Stimulated activated CD4-positive, alpha-beta T cell treated with anti-CD3 and anti-CD28 coated beads, Interleukin-15, amount 100 ng/mL, for 24 hours (primary cell): ENCODE data around the gene SH3GLB2.
"Not testable (repeated sequence)": the region's sequence is repeated elsewhere in the genome, so short reads cannot be mapped to it uniquely, and the experiment has no call there.

Experiments
- DNase-seq: peaks from one replicate; pipeline ENCODE4 v3.0.0-alpha.2; 2020

SH3GLB2 gene

DNA sequence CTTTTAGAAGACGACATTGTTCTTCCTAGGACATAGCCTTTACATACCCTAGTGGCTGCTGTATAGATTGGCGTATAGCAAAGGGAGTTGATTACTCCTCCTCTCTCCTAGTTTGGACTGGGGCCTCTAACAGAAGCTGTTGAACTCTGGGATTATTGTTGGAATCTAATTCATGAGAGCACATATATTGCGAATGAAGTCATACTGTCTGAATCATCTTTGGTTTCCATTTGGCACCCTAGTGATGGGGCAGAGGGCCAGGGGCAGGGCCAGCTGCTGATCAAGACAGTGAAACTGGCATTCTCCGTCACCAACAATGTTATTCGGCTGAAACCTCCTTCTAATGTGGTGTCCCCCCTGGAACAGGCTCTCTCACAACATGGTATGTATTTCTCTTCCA is 40.3 kb downstream of the SH3GLB2 start:
- DNase-seq = no peak

DNA sequence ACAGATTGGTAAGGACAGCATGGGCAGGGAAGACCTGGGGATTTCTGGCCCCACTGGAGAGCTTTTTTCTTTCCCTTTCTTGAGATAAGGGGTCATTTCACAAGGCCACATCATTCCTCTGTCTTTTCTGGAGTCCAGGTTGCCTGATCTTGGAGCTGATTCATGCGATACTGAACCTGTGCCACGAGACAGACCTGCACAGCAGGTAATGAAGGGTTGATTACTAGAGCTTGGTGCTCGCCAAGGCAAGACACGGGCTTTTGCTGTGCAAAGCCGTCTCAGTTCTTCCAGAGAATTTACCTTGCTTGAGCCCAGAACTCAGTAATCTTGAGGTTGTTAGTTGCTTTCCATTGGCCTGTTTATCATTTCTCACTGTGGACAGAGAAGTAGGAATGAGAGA is 41.5 kb downstream of the SH3GLB2 start:
- no peak for DNase-seq

DNA sequence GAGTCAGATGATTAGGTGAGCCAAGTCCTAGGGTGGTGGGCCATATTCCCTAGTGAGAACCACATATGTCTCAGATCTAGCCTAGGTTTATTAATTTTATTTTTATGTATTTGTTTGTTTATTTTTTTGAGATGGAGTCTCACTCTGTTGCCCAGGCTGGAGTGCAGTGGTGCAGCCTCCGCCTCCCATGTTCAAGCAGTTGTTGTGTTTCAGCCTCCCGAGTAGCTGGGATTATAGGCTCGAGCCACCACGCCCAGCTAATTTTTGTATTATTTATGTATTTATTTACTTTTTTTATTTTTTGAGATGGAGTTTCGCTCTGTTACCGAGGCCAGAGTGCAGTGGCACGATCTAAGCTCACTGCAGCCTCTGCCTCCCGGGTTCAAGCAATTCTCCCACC is 44.6 kb downstream of the SH3GLB2 start:
- no peak for DNase-seq

- DNase-seq = no peak
Measured at GRCh38 chr9:128979111-128979510, 49.0 kb downstream of the SH3GLB2 start.

GRCh38 chr9:128972956-128973355 is 55.2 kb downstream of the SH3GLB2 start:
- no peak for DNase-seq

- DNase-seq = no peak
Measured at GRCh38 chr9:128969491-128969890, 58.6 kb downstream of the SH3GLB2 start.

DNA sequence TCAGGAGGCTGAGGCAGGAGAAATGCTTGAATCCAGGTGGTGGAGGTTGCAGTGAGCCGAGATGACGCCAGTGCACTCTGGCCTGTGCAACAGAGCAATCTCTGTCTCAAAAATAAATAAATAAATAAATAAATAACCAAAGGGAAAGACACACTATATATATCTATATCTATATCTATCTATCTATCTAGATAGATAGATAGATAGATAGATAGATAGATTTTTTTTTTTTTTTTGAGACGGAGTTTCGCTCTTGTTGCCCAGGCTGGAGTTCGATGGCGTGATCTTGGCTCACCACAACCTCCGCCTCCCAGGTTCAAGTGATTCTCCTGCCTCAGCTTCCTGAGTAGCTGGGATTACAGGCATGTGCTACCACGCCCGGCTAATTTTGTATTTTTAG is 66.7 kb downstream of the SH3GLB2 start:
- not testable (repeated sequence) for DNase-seq
